GM12878 (cell line): Measurements from ENCODE around the gene DCLRE1C. TPM values are rescaled to one million over a fixed set of nuclear protein-coding genes. Genes with fewer than 3 reads are reported as not detected.

Experiments
- ATF7 ChIP-seq: fragments of 450-650 bp; IDR thresholded peaks from 2 replicates; pipeline ENCODE4 v1.6.1; 2016; ENCODE audit warnings: low read depth, mild to moderate bottlenecking
- BCL11A ChIP-seq: IDR thresholded peaks from 2 replicates; pipeline ENCODE4 v1.6.1; 2011; ENCODE audit warnings: low read depth, low read length
- BRCA1 ChIP-seq: IDR thresholded peaks from 2 replicates; pipeline ENCODE4 v1.6.1; 2011; ENCODE audit warnings: low read depth, low read length, improper control_type of control experiment
- CBFB ChIP-seq: IDR thresholded peaks from 2 replicates; pipeline ENCODE4 v1.6.1; 2016; ENCODE audit warnings: antibody characterized with exemption, low read depth
- GABPA ChIP-seq: IDR thresholded peaks from 2 replicates; pipeline ENCODE4 v1.6.1; 2014; ENCODE audit warnings: antibody characterized with exemption, low read depth, mild to moderate bottlenecking, inconsistent platforms
- HDGF ChIP-seq: fragments of 450-650 bp; IDR thresholded peaks from 2 replicates; pipeline ENCODE4 v1.6.1; 2016; ENCODE audit warnings: antibody characterized with exemption
- IKZF1 ChIP-seq: fragments of 450-650 bp; conservative IDR thresholded peaks from 2 replicates; pipeline ENCODE4 v1.6.1; 2017; ENCODE audit warnings: antibody characterized with exemption, mild to moderate bottlenecking
- IRF5 ChIP-seq: fragments of 450-650 bp; IDR thresholded peaks from 2 replicates; pipeline ENCODE4 v1.6.1; 2017; ENCODE audit warnings: borderline replicate concordance
- JUND ChIP-seq: IDR thresholded peaks from 2 replicates; pipeline ENCODE4 v1.6.1; 2012; ENCODE audit warnings: low read depth, mild to moderate bottlenecking, low read length, improper control_type of control experiment, moderate library complexity
- KAT2A ChIP-seq: conservative IDR thresholded peaks from 2 replicates; pipeline ENCODE4 v1.6.1; 2011; ENCODE audit warnings: low read depth, low read length; ENCODE audit not compliant: control insufficient read depth
- MTA2 ChIP-seq: fragments of 450-650 bp; IDR thresholded peaks from 2 replicates; pipeline ENCODE4 v1.6.1; 2016; ENCODE audit warnings: low read depth, mild to moderate bottlenecking, moderate library complexity
- NFIC ChIP-seq: IDR thresholded peaks from 2 replicates; pipeline ENCODE4 v1.6.1; 2012; ENCODE audit warnings: low read depth, mild to moderate bottlenecking, inconsistent platforms, low read length, moderate library complexity
- PML ChIP-seq: IDR thresholded peaks from 2 replicates; pipeline ENCODE4 v1.6.1; 2012; ENCODE audit warnings: low read length, inconsistent platforms
- RB1 ChIP-seq: fragments of 450-650 bp; formaldehyde crosslinking; IDR thresholded peaks from 2 replicates; pipeline ENCODE4 v1.6.1; 2017; ENCODE audit warnings: mild to moderate bottlenecking, borderline replicate concordance
- RCOR1 ChIP-seq: conservative IDR thresholded peaks from 2 replicates; pipeline ENCODE4 v1.6.1; 2012; ENCODE audit warnings: low read depth, low read length, improper control_type of control experiment
- RELA ChIP-seq: fragments of 450-650 bp; IDR thresholded peaks from 2 replicates; pipeline ENCODE4 v1.8.0; 2014; ENCODE audit warnings: borderline replicate concordance; ENCODE audit not compliant: partially characterized antibody
- SKIL ChIP-seq: fragments of 450-650 bp; IDR thresholded peaks from 2 replicates; pipeline ENCODE4 v1.6.1; 2017; ENCODE audit warnings: mild to moderate bottlenecking, low read depth, inconsistent platforms; ENCODE audit not compliant: poor library complexity, severe bottlenecking
- SMAD1 ChIP-seq: fragments of 450-650 bp; IDR thresholded peaks from 2 replicates; pipeline ENCODE4 v1.6.1; 2018; ENCODE audit warnings: mild to moderate bottlenecking, low read depth; ENCODE audit not compliant: partially characterized antibody
- SMC3 ChIP-seq: IDR thresholded peaks from 2 replicates; pipeline ENCODE4 v1.6.1; 2011; ENCODE audit warnings: low read length, improper control_type of control experiment, borderline replicate concordance
- SPI1 ChIP-seq: IDR thresholded peaks from 2 replicates; pipeline ENCODE4 v1.6.1; 2011; ENCODE audit warnings: low read depth, mild to moderate bottlenecking, low read length, moderate library complexity, borderline replicate concordance; ENCODE audit not compliant: insufficient read depth
- SREBF1 ChIP-seq: IDR thresholded peaks from 2 replicates; pipeline ENCODE4 v1.6.1; 2012; ENCODE audit warnings: mild to moderate bottlenecking, low read length
- SRF ChIP-seq, 2 experiments: IDR thresholded peaks; 2 replicates each; pipeline ENCODE4 v1.6.1; 2011; ENCODE audit warnings: low read depth in 2 of 2, low read length in 2 of 2, mild to moderate bottlenecking in 1 of 2, moderate library complexity in 1 of 2
- STAT3 ChIP-seq: IDR thresholded peaks from 2 replicates; pipeline ENCODE4 v1.6.1; 2011; ENCODE audit warnings: low read depth, low read length, improper control_type of control experiment
- SUZ12 ChIP-seq: fragments of 200-600 bp; sonication (generic); IDR thresholded peaks from one replicate; pipeline ENCODE4 v1.6.1; 2018; ENCODE audit warnings: antibody characterized with exemption, mild to moderate bottlenecking; ENCODE audit not compliant: unreplicated experiment
- TCF3 ChIP-seq: IDR thresholded peaks from 2 replicates; pipeline ENCODE4 v1.6.1; 2012; ENCODE audit warnings: low read depth, mild to moderate bottlenecking, low read length, borderline replicate concordance; ENCODE audit not compliant: insufficient read depth
- ZNF622 ChIP-seq: fragments of 450-650 bp; IDR thresholded peaks from 2 replicates; pipeline ENCODE4 v1.6.1; 2017; ENCODE audit warnings: mild to moderate bottlenecking, inconsistent platforms
- ZSCAN29 ChIP-seq: fragments of 450-650 bp; IDR thresholded peaks from 2 replicates; pipeline ENCODE4 v1.6.1; 2017; ENCODE audit warnings: mild to moderate bottlenecking, moderate library complexity
- polyA plus RNA-seq, 11 experiments: library from polyadenylated mRNA; depleted of rRNA in 4 of 11; unstranded in 6 of 11; stranded (reverse) in 5 of 11; fragments of >200 nt; fragmentation: Nextera tagmentation in 4 of 11; fragmentation: Illumina TruSeq in 1 of 11; extraction: Ambion mirVana in 4 of 11; extraction: Trizol in 1 of 11; gene quantifications; 1 replicate in 1 of 11; 2 replicates in 10 of 11; pipeline versions ENCODE4 v1.2.1 to v1.2.3, GENCODE V29; 2011 to 2016; ENCODE audit warnings: inconsistent platforms in 2 of 11, missing spikeins in 2 of 11, low read depth in 1 of 11
- total RNA-seq, 4 experiments: library from RNA; depleted of rRNA in 3 of 4; stranded (reverse); fragments of >200 nt in 3 of 4; fragmentation: Illumina TruSeq in 1 of 4; extraction: Trizol in 1 of 4; gene quantifications; 2 replicates each; pipeline versions ENCODE4 v1.2.1 to v1.2.3, GENCODE V29; 2013 to 2021
- TF ChIP-seq, protein P1 (sequence below): fragments of 450-650 bp; IDR thresholded peaks from 2 replicates; pipeline ENCODE4 v1.6.1; 2016; ENCODE audit warnings: mild to moderate bottlenecking

The DCLRE1C gene
- total and polyA plus RNA-seq, 10 of the 15 experiments (the other 5 are each of a cell fraction or from before 2014, with no cell fraction given), result 15.7 to 43.4 (median 26.0) TPM

DNA sequence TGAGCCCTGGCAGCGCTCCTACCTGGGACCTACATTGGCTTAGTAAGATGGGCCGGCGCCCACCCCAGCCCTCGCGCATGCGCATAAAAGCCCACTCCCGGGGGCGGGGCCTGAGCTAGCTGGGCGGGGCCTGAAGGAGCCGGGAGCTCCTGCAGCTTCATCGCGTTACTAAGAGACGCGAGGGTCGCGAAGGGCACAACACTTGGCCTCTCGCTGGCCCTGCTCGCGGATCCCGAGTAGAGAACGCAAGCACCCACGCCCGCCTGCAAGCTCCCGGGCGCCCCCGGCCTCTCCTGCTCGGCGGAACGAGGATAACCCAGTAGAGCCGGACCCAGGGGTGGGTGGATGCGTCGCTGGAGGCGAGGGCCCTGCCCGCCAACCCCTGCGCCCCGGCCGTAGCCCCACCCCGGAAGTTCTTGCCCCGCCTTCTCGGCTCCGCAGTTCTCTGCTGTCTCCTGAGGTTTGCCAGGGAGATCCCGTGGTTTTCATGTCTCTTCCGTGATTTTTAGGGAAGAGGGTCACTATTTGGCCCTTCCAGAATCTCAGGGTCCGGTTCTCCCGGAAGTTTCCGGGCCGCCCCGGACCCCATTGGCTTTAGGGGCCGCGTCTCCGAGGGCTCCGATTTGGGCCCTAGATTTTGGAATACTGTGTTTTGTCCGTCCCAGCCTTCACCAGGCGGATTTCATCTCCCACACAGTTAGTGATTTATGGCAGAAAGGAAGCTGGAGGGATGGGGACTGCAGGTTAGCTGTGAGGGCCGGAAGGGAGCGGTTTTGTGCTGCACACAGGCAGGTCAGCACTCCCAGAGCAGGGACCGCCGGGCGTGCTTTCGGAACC is 5.5 kb upstream of the DCLRE1C start, which contains the start of gene MEIG1 (continued):
- TF ChIP-seq SREBF1 (no peak), PML (peak; percentile 82), RCOR1 (no peak), RB1 (peak; percentile 64; the same call in 1 of the 2 replicates), BRCA1 (no peak), HDGF (no peak), ZSCAN29 (peak; percentile 75; the same call in 1 of the 2 replicates), MTA2 (peak; percentile 77), RELA (peak; percentile 51), KAT2A (no peak), NFIC (peak; percentile 34; the same call in 1 of the 2 replicates), SMC3 (no peak), IRF5 (no peak), BCL11A (no peak), CBFB (0 out of 2 replicates have a peak, but pooled peaks have one; percentile 30), SMAD1 (no peak), JUND (no peak), ZNF622 (no peak), IKZF1 (peak; percentile 91), SRF (IDR thresholded peaks at IDR 0.05; ENCODE audit: low read depth in 2 of 2, low read length in 2 of 2) (no peak), SUZ12 (no peak), SKIL (peak; percentile 37), GABPA (peak; percentile 98), SPI1 (no peak), ATF7 (peak; percentile 49), STAT3 (no peak), TCF3 (no peak)
- TF ChIP-seq, protein P1, sequence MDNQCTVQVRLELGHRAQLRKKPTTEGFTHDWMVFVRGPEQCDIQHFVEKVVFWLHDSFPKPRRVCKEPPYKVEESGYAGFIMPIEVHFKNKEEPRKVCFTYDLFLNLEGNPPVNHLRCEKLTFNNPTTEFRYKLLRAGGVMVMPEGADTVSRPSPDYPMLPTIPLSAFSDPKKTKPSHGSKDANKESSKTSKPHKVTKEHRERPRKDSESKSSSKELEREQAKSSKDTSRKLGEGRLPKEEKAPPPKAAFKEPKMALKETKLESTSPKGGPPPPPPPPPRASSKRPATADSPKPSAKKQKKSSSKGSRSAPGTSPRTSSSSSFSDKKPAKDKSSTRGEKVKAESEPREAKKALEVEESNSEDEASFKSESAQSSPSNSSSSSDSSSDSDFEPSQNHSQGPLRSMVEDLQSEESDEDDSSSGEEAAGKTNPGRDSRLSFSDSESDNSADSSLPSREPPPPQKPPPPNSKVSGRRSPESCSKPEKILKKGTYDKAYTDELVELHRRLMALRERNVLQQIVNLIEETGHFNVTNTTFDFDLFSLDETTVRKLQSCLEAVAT, result peak; percentile 83
